COLO668 (cell line): ENCODE data around the gene FARP1.

ENCODE experiments used
- DNase-seq: peaks from one replicate; lab custom pipeline; 2025; ENCODE audit not compliant: unreplicated experiment; lab: John Stamatoyannopoulos, UW

Gene FARP1

GRCh38 chr13:98452851-98453843 lies 310.3 kb downstream of the FARP1 start:
- DNase-seq = no peak

GRCh38 chr13:98454389-98454881 lies 311.5 kb downstream of the FARP1 start:
- DNase-seq = no peak

- DNase-seq = no peak
Observed at GRCh38 chr13:98456413-98456845, 313.5 kb downstream of the FARP1 start.

GRCh38 chr13:98457053-98457452 lies 314.2 kb downstream of the FARP1 start:
- DNase-seq = no peak

GRCh38 chr13:98458431-98458830 lies 315.5 kb downstream of the FARP1 start:
- DNase-seq = no peak

- DNase-seq = no peak
Observed at GRCh38 chr13:98459171-98459681, 316.3 kb downstream of the FARP1 start.

- DNase-seq = no peak
Observed at GRCh38 chr13:98459721-98460370, 317.0 kb downstream of the FARP1 start.

GRCh38 chr13:98460516-98460915 lies 317.6 kb downstream of the FARP1 start:
- DNase-seq = no peak

GRCh38 chr13:98461486-98462240 lies 318.8 kb downstream of the FARP1 start:
- no peak for DNase-seq

- DNase-seq = no peak
Observed at GRCh38 chr13:98462241-98462882, 319.5 kb downstream of the FARP1 start.

- DNase-seq = no peak
Observed at GRCh38 chr13:98462946-98463345, 320.1 kb downstream of the FARP1 start.

- DNase-seq = peak; percentile 68
Observed at GRCh38 chr13:98466634-98467236, 323.8 kb downstream of the FARP1 start.

GRCh38 chr13:98467263-98467985 lies 324.5 kb downstream of the FARP1 start:
- no peak for DNase-seq

- peak; percentile 37 for DNase-seq
Observed at GRCh38 chr13:98468361-98468760, 325.5 kb downstream of the FARP1 start.

- DNase-seq = no peak
Observed at GRCh38 chr13:98468929-98469328, 326.0 kb downstream of the FARP1 start.

- DNase-seq = no peak
Observed at GRCh38 chr13:98470920-98471319, 328.0 kb downstream of the FARP1 start.

- DNase-seq = no peak
Observed at GRCh38 chr13:98471934-98472333, 329.0 kb downstream of the FARP1 start.

GRCh38 chr13:98473135-98473787 lies 330.4 kb downstream of the FARP1 start:
- no peak for DNase-seq

GRCh38 chr13:98473788-98474144 lies 330.9 kb downstream of the FARP1 start:
- DNase-seq = no peak
